Lung (tissue), 12 donors: Measurements from ENCODE around the gene CISD3. TPM values are rescaled to one million over a fixed set of nuclear protein-coding genes. Genes with fewer than 3 reads are reported as not detected.

Source experiments
- ATAC-seq: fragments of 200-7000 bp; cut with Tn5 transposase; one replicate; pipeline ENCODE4 v1.9.1; 2020; ENCODE audit warnings: moderate number of reproducible peaks; ENCODE audit not compliant: insufficient read depth, low FRiP score
- DNase-seq, 3 donors: peaks; one replicate each; pipeline ENCODE4 v3.0.0-alpha.2; 2013 to 2017
- H3K27ac ChIP-seq, 2 donors: one replicate each; pipeline ENCODE4 v1.5.1; 2013; ENCODE audit warnings: mild to moderate bottlenecking in 2 of 2, moderate library complexity in 2 of 2, control low read depth in 1 of 2, inconsistent platforms in 1 of 2, low read depth in 1 of 2, low read length in 1 of 2
- H3K27me3 ChIP-seq, 3 donors: one replicate each; pipeline ENCODE4 v1.5.1; 2013; ENCODE audit warnings: low read length in 2 of 3; ENCODE audit not compliant: control insufficient read depth in 3 of 3, insufficient read depth in 3 of 3
- H3K36me3 ChIP-seq, 4 donors: one replicate each; pipeline ENCODE4 v1.5.1; 2013; ENCODE audit warnings: low read length in 4 of 4, mild to moderate bottlenecking in 1 of 4, moderate library complexity in 1 of 4; ENCODE audit not compliant: control insufficient read depth in 4 of 4, insufficient read depth in 4 of 4
- H3K4me1 ChIP-seq, 5 donors: one replicate each; pipeline ENCODE4 v1.5.1; 2013; ENCODE audit warnings: low read length in 5 of 5, mild to moderate bottlenecking in 2 of 5, moderate library complexity in 1 of 5; ENCODE audit not compliant: control insufficient read depth in 5 of 5, insufficient read depth in 5 of 5
- H3K4me3 ChIP-seq: one replicate; pipeline ENCODE4 v1.5.1; 2013; ENCODE audit warnings: mild to moderate bottlenecking, control low read depth, moderate library complexity
- H3K9ac ChIP-seq, 2 donors: one replicate each; pipeline ENCODE4 v1.5.1; 2013; ENCODE audit warnings: low read length in 2 of 2, control low read depth in 1 of 2; ENCODE audit not compliant: insufficient read depth in 1 of 2
- H3K9me3 ChIP-seq, 4 donors: one replicate each; pipeline ENCODE4 v1.5.1; 2013; ENCODE audit warnings: low read length in 3 of 4, mild to moderate bottlenecking in 1 of 4, moderate library complexity in 1 of 4; ENCODE audit not compliant: control insufficient read depth in 4 of 4, insufficient read depth in 3 of 4
- WGBS, 2 donors: extraction: QIAGEN DNeasy Blood & Tissue Kit; methylation state at CpG; one replicate each; pipeline ENCODE4 v1.1.7; 2013; 5-methylcytosine and 5-hydroxymethylcytosine counted together
- polyA plus RNA-seq, 2 donors: library from polyadenylated mRNA; stranded (reverse); fragments of 200-250 nt; gene quantifications; one replicate each; pipeline ENCODE4 v1.2.1, GENCODE V29; 2013
- total RNA-seq, 2 donors: library from RNA; depleted of rRNA in 1 of 2; stranded (reverse); fragments of >200 nt in 1 of 2; gene quantifications; one replicate each; pipeline ENCODE4 v1.2.1, GENCODE V29; 2014 to 2021
- TF ChIP-seq, protein P1 (sequence below): IDR thresholded peaks from 2 replicates; pipeline ENCODE4 v1.5.1; 2012; ENCODE audit warnings: mild to moderate bottlenecking; ENCODE audit errors: control extremely low read depth, extremely low read depth
- donor health status: control.
- donor health status: control.
- donor health status: Bipolar disorder and iron deficiency.
- donor health status: healthy.
- donor health status: DM: yes; HTN: yes; CAD: no.

The CISD3 gene
- total and polyA plus RNA-seq, 4 donors, result 2.4 to 49.7 (median 38.0) TPM

DNA sequence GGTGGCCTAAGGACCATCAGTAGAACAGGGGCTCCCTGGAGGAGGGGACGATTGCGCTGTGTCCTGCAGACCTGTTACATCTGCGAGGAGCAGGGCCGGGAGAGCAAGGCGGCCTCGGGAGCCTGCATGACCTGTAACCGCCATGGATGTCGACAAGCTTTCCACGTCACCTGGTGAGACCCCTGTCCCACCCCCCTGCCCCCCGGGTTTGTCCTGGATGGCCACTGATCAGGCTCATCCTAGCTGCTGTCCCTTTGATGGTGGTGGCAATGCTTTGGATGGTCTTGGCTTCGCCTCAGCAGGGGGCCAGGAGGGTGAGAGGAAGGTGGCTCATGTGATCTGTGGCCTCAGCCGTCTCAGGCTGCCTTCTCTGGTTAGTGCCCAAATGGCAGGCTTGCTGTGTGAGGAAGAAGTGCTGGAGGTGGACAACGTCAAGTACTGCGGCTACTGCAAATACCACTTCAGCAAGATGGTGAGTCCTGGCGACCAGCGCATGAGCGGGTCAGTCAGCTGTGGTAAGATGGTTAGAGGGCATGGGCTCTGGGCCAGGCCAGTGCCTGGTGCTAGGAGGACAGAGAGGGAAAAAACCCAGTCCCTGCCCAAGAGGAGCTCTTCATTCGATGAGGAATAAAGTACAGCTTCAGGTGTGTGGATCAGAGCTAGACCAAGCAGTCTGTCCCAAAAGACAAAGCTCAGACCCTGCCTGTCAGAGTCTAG, 20.9 kb upstream of the CISD3 start:
- H3K9ac ChIP-seq, result no peak overlapping the region

DNA sequence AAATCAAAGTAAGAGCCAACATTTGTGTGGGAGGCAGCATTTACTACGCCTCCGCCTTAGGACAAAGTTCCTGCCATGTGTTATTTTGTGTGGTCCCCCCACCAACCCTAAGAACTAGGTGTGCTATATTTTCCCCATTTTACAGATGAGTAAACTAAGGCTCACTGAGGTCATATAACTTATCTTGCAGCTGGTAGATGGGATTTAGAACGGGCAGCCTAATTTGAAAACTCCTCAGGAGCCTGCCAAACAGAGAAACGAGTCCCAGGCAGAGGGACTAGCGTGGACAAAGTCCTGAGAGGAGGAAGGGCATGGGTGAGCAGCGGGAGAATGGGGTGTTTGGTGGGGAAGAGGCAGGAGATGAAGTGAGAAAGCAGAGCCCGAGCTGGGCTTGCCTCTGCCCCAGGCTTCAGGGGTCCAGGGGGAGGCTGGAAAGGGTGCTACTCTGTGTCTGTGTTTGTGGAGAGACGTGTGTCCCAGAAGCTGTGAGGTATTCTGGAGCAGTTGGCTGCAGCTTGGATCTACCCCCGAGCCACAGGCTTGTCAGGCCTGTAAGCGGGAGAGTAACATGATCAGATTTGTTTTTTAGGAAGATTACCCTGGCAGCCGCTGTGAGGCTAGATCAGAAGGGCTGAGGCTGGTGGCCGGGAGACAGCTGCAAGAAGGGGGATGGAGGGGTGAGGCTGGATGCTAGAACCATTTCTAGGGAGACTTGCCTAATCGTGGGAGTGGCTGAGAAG, 20.1 kb upstream of the CISD3 start:
- no peak for ATAC-seq
- no peaks in the 10 kb centered on the region for H3K27me3 ChIP-seq
- H3K9ac ChIP-seq, result no peak overlapping the region
- TF ChIP-seq, protein P1, sequence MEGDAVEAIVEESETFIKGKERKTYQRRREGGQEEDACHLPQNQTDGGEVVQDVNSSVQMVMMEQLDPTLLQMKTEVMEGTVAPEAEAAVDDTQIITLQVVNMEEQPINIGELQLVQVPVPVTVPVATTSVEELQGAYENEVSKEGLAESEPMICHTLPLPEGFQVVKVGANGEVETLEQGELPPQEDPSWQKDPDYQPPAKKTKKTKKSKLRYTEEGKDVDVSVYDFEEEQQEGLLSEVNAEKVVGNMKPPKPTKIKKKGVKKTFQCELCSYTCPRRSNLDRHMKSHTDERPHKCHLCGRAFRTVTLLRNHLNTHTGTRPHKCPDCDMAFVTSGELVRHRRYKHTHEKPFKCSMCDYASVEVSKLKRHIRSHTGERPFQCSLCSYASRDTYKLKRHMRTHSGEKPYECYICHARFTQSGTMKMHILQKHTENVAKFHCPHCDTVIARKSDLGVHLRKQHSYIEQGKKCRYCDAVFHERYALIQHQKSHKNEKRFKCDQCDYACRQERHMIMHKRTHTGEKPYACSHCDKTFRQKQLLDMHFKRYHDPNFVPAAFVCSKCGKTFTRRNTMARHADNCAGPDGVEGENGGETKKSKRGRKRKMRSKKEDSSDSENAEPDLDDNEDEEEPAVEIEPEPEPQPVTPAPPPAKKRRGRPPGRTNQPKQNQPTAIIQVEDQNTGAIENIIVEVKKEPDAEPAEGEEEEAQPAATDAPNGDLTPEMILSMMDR, result no peak
- H3K27ac ChIP-seq, result no peak overlapping the region
- H3K9me3 ChIP-seq, result no peaks in the 10 kb centered on the region
- H3K36me3 ChIP-seq, result peaks cover 4 to 52% (median 24%) of the 10 kb centered on the region in 4 donors
- H3K4me1 ChIP-seq, result peaks cover 0 to 14% (median 6%) of the 10 kb centered on the region in 5 donors
- WGBS, 2 donors, result 78 to 89% methylated on average over 13 of the region's 13 CpGs
- H3K4me3 ChIP-seq, result no peak overlapping the region
- peak in 2 of 3 donors; percentile 35 to 55 for DNase-seq

More for the DNA sequence above, 20.9 kb upstream of the CISD3 start:
- ATAC-seq, result no peak
- no peak overlapping the region for H3K4me3 ChIP-seq
- no peaks in the 10 kb centered on the region for H3K9me3 ChIP-seq
- H3K4me1 ChIP-seq, result peaks cover 0 to 17% (median 6%) of the 10 kb centered on the region in 5 donors
- TF ChIP-seq, protein P1, result no peak
- no peaks in the 10 kb centered on the region for H3K27me3 ChIP-seq
- no peak overlapping the region for H3K27ac ChIP-seq
- DNase-seq, result no peak
- WGBS, 2 donors, result 93 to 94% methylated on average over 18 of the region's 18 CpGs
- H3K36me3 ChIP-seq, result peaks cover 4 to 47% (median 22%) of the 10 kb centered on the region in 4 donors

DNA sequence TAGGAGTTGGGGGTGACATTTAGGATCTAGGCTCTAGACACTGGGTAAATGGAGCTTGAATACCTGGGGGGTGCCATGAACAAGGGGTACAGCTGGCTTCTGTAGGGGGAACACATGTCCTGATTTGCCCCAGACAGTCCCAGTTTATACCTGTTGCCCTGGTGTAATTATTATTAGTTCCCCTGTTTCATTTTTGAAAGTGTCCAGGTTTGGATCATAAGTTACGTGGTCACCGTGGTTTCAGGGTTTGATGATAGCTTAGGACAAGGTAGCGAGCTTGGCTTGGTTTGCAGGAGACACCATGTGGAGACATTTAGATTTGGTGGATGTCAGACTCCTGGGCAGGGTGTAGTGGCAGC, 19.6 kb upstream of the CISD3 start:
- H3K9me3 ChIP-seq, result no peaks in the 10 kb centered on the region
- peaks cover 0 to 14% (median 6%) of the 10 kb centered on the region in 5 donors for H3K4me1 ChIP-seq
- peaks cover 5 to 57% (median 29%) of the 10 kb centered on the region in 4 donors for H3K36me3 ChIP-seq
- DNase-seq (no peak), ATAC-seq (no peak)
- no peak overlapping the region for H3K27ac ChIP-seq
- no peak overlapping the region for H3K4me3 ChIP-seq
- WGBS, 2 donors, result 89 to 90% methylated on average over 3 of the region's 3 CpGs
- H3K9ac ChIP-seq, result no peak overlapping the region
- no peaks in the 10 kb centered on the region for H3K27me3 ChIP-seq
- TF ChIP-seq, protein P1, result no peak
